ENCODE data around the gene TRPM8. TPM values are rescaled to one million over a fixed set of nuclear protein-coding genes. Genes with fewer than 3 reads are reported as not detected.

The TRPM8 gene
- total and polyA plus RNA-seq, 2 of the 8 experiments (the other 6 are each of a cell fraction or from before 2014, with no cell fraction given) = 0.18 to 0.54 TPM

DNA sequence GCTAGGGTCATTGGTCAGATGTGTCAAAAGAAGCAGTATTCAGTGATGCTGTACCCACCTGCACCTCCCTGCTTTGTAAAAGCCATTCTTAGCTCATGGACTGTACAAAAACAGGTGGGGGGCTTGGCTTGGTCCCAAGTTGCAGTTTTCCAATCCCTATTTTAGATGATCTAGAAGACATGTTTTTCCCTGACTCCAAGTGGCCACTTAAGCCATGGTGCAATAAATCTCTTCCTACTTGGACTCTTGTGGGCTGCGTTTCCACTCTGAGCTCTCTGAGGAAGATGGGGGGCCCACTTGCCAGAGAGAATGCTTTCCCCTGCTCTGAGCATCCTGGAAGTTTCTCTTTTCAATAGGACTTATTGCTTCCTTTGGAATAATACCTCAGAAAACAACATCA is 76.3 kb downstream of the TRPM8 start:
- Histone ChIP-seq H2BK120ac (replicated peaks; ENCODE audit: low read depth, low read length) (no peak overlapping the region), H2AFZ (ENCODE audit: low read length) (no peak overlapping the region), H3K79me2 (ENCODE audit: control insufficient read depth in 1 of 2, insufficient read depth in 2 of 2, low read length in 2 of 2) (no peaks in the 10 kb centered on the region), H3K4me2 (ENCODE audit: insufficient read depth in 1 of 2, low read depth in 2 of 2, low read length in 2 of 2) (no peak overlapping the region), H4K8ac (ENCODE audit: extremely low read depth, insufficient read depth, low read length) (no peak overlapping the region), H2BK5ac (ENCODE audit: low read depth, low read length) (no peak overlapping the region), H3K56ac (replicated peaks; ENCODE audit: insufficient read length, low read depth, low read length) (no peak overlapping the region), H2BK12ac (ENCODE audit: low read depth, low read length) (no peak overlapping the region), H3K4me1 (replicated peaks in 1 of 4; ENCODE audit: control insufficient read depth in 3 of 4, insufficient read depth in 4 of 4, low read length in 3 of 4) (no peaks in the 10 kb centered on the region), H3K18ac (ENCODE audit: extremely low read depth, low read length) (no peak overlapping the region), H4K5ac (ENCODE audit: insufficient read length, low read depth, low read length) (no peak overlapping the region), H2BK15ac (ENCODE audit: low read length) (no peak overlapping the region), H4K20me1 (replicated peaks in 1 of 2; ENCODE audit: control insufficient read depth in 1 of 2, insufficient read depth in 2 of 2, low read length in 2 of 2) (no peaks in the 10 kb centered on the region), H2AK5ac (ENCODE audit: low read depth, low read length) (no peak overlapping the region), H3K79me1 (ENCODE audit: low read depth, low read length) (no peaks in the 10 kb centered on the region), H3K27me3 (replicated peaks in 1 of 4; ENCODE audit: control insufficient read depth in 3 of 4, extremely low read depth in 1 of 4, insufficient read depth in 3 of 4, low read length in 3 of 4) (no peaks in the 10 kb centered on the region), H4K91ac (replicated peaks; ENCODE audit: insufficient read length, low read length) (no peak overlapping the region), H3K4ac (replicated peaks; ENCODE audit: insufficient read length, low read depth, low read length) (no peak overlapping the region), H3K27ac (ENCODE audit: low read depth, low read length) (no peak overlapping the region), H3K9ac (replicated peaks in 1 of 4; ENCODE audit: extremely low read depth in 1 of 4, low read depth in 3 of 4, low read length in 3 of 4) (no peak overlapping the region), H2BK20ac (ENCODE audit: low read length) (no peak overlapping the region), H3K14ac (ENCODE audit: insufficient read length) (no peak overlapping the region), H3K23ac (ENCODE audit: insufficient read length) (no peak overlapping the region), H3K23me2 (ENCODE audit: low read depth, low read length) (no peaks in the 10 kb centered on the region), H3K4me3 (ENCODE audit: extremely low read depth in 1 of 4, insufficient read depth in 2 of 4, low read depth in 3 of 4, low read length in 4 of 4) (no peak overlapping the region), H3K9me3 (ENCODE audit: insufficient read depth in 2 of 2, low read depth in 1 of 2, low read length in 1 of 2) (peaks cover 10 to 13% of the 10 kb centered on the region in 2 experiments; a peak in 2 of 4 replicates), H3K36me3 (ENCODE audit: control insufficient read depth in 2 of 4, insufficient read depth in 4 of 4, low read length in 3 of 4) (0 out of 8 replicates have a peak, but pooled peaks cover 0 to 3% (median 0%) of the 10 kb centered on the region in 4 experiments)
- POLR2A ChIA-PET (ENCODE audit: partially characterized antibody) = no interaction called here
- 92% methylated on average over 1 of the region's 1 CpG; no CpG with 5 or more reads in 1 of the 2 experiments for WGBS, 2 experiments (ENCODE audit: extremely low coverage in 1 of 2, insufficient coverage in 1 of 2, insufficient read length in 1 of 2, insufficient replicate concordance in 2 of 2, low coverage in 1 of 2, low lambda C conversion rate in 2 of 2, missing lambda C conversion rate in 1 of 2)
- CTCF ChIA-PET (ENCODE audit: partially characterized antibody) = no interaction called here
- no peak for FAIRE-seq
- no peak for DNase-seq (ENCODE audit: low read depth in 1 of 2, low spot score in 2 of 2)
- TF ChIP-seq SAP30 (IDR thresholded peaks at IDR 0.05; ENCODE audit: insufficient read depth, insufficient replicate concordance, low read length) (no peak), TCF12 (IDR thresholded peaks at IDR 0.05; ENCODE audit: low read depth, low read length) (no peak), HDAC2 (IDR thresholded peaks at IDR 0.05; ENCODE audit: borderline replicate concordance in 1 of 2, low read depth in 2 of 2, low read length in 2 of 2) (no peak), CBX8 (IDR thresholded peaks at IDR 0.05; ENCODE audit: borderline replicate concordance, low read depth, low read length) (no peak), EZH2 (IDR thresholded peaks at IDR 0.05; ENCODE audit: low read depth, low read length, severe bottlenecking) (no peak), KDM4A (IDR thresholded peaks at IDR 0.05; ENCODE audit: low read depth, low read length, severe bottlenecking) (no peak), TBP (IDR thresholded peaks at IDR 0.05; ENCODE audit: low read depth, low read length) (no peak), RFX5 (IDR thresholded peaks at IDR 0.05; ENCODE audit: borderline replicate concordance, low read depth, low read length) (no peak), POLR2A (IDR thresholded peaks at IDR 0.05; ENCODE audit: control extremely low read depth in 1 of 2, low read depth in 2 of 2, low read length in 2 of 2) (no peak), RXRA (IDR thresholded peaks at IDR 0.05; ENCODE audit: insufficient read depth, low read depth, low read length) (no peak), CREB1 (IDR thresholded peaks at IDR 0.05) (no peak)
